ENCODE measurements around the gene DGKQ. TPM values are rescaled to one million over a fixed set of nuclear protein-coding genes. Genes with fewer than 3 reads are reported as not detected.

The DGKQ gene
- polyA plus RNA-seq, 1 of the 3 experiments (the other 2 are of a cell fraction) = 10.9 TPM

GRCh38 chr4:909131-909571 lies 64.2 kb downstream of the DGKQ start:
- Histone ChIP-seq H3K9ac (no peak overlapping the region), H4K20me1 (ENCODE audit: insufficient read depth) (peaks cover 17% of the 10 kb centered on the region; the same call in 1 of the 2 replicates), H3K4me3 (ENCODE audit: low read depth in 2 of 2, low read length in 1 of 2) (no peak overlapping the region), H2AFZ (ENCODE audit: low read depth) (no peak overlapping the region), H3F3A (replicated peaks; ENCODE audit: insufficient read depth) (peaks cover 7% of the 10 kb centered on the region), H3K79me2 (ENCODE audit: insufficient read depth) (peaks cover 16% of the 10 kb centered on the region; the same call in 1 of the 2 replicates), H3K9me3 (no peaks in the 10 kb centered on the region), H3K9me2 (no peaks in the 10 kb centered on the region), H3K36me3 (replicated peaks in 1 of 2; ENCODE audit: control insufficient read depth in 1 of 2, insufficient read depth in 2 of 2, low read length in 1 of 2) (peaks cover 0 to 34% of the 10 kb centered on the region in 2 experiments), H3K27me3 (ENCODE audit: insufficient read depth) (no peaks in the 10 kb centered on the region), H3K4me1 (ENCODE audit: control insufficient read depth in 1 of 2, insufficient read depth in 2 of 2, low read depth in 1 of 2, low read length in 1 of 2) (no peaks in the 10 kb centered on the region), H3K4me2 (no peak overlapping the region), H3K27ac (ENCODE audit: low read depth in 2 of 2, low read length in 1 of 2) (no peak overlapping the region)
- TF ChIP-seq USF2 (IDR thresholded peaks at IDR 0.05; ENCODE audit: borderline replicate concordance, low read depth, low read length) (no peak), REST (IDR thresholded peaks at IDR 0.05; ENCODE audit: low read depth, low read length) (no peak), SIN3A (IDR thresholded peaks at IDR 0.05; ENCODE audit: borderline replicate concordance, low read depth, low read length) (no peak), MEF2A (IDR thresholded peaks at IDR 0.05; ENCODE audit: borderline replicate concordance, low read depth) (no peak), CHD2 (IDR thresholded peaks at IDR 0.05; ENCODE audit: low read length, partially characterized antibody) (no peak), GABPA (IDR thresholded peaks at IDR 0.05; ENCODE audit: low read depth) (no peak), TEAD4 (IDR thresholded peaks at IDR 0.05; ENCODE audit: borderline replicate concordance, insufficient read depth) (no peak), JUND (IDR thresholded peaks at IDR 0.05) (no peak), RFX5 (IDR thresholded peaks at IDR 0.05; ENCODE audit: low read length) (no peak), PBX3 (IDR thresholded peaks at IDR 0.05) (no peak)
- ChIA-PET POLR2A (no interaction called here), CTCF (no interaction called here)
- DNase-seq = no peak
- WGBS (ENCODE audit: low lambda C conversion rate) = 96% methylated on average over 26 of the region's 26 CpGs

Other genes starting within 250 kb of the DGKQ start
- gene CPLX1, start 147.4 kb downstream of the DGKQ start, polyA plus RNA-seq (2012; rRNA removed) = 0.56 and 0.65 TPM in 2 replicates
- gene GAK, start 41.3 kb downstream of the DGKQ start, polyA plus RNA-seq (2012; rRNA removed) = 35.9 and 36.1 TPM in 2 replicates
- 43.1 and 54.2 TPM in 2 replicates for gene TMEM175, start 41.1 kb downstream of the DGKQ start, polyA plus RNA-seq (2012; rRNA removed)
- 24.4 and 32.1 TPM in 2 replicates for gene IDUA, start 13.5 kb upstream of the DGKQ start, polyA plus RNA-seq (2012; rRNA removed)
- gene SLC26A1, start 19.8 kb upstream of the DGKQ start, polyA plus RNA-seq (2012; rRNA removed) = 0.05 and 0.08 TPM in 2 replicates
- 18.9 and 22.5 TPM in 2 replicates for gene FGFRL1, start 38.1 kb upstream of the DGKQ start, polyA plus RNA-seq (2012; rRNA removed)
- 7.0 and 9.3 TPM in 2 replicates for gene RNF212, start 140.0 kb upstream of the DGKQ start, polyA plus RNA-seq (2012; rRNA removed)
- gene SPON2, start 199.0 kb upstream of the DGKQ start, polyA plus RNA-seq (2012; rRNA removed) = 11.4 and 14.5 TPM in 2 replicates